ENCODE results near the gene DST. TPM values are rescaled to one million over a fixed set of nuclear protein-coding genes. Genes with fewer than 3 reads are reported as not detected.

The DST gene
- total RNA-seq, 1 experiment from 2014 or later: 144 TPM

DNA sequence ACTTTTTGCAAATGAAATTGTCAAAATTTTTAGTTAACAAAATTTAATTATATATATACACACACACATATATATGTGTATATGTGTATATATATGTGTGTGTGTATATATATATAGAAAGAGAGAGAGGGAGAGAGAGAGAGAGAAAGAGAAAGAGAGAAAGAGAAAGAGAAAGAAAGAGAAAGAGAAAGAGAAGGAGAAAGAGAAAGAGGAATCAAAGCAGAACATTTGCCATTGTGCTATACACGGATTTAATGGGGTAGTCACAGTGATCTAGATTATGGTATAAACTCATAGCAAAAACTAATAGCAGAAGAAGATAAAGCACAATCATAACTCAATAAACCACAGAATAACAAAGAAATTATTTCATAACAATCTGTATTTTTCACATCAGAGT, 126.7 kb downstream of the DST start:
- ChIA-PET POLR2A (no interaction called here), RAD21 (ENCODE audit: low non-redundant PET in 1 of 2, low total read pairs in 2 of 2, uncharacterized antibody in 2 of 2, unreplicated experiment in 2 of 2) (no interaction called here), CTCF (no interaction called here)
- Histone ChIP-seq H2AFZ (ENCODE audit: low read depth, low read length, poor library complexity, severe bottlenecking) (no peak overlapping the region), H3K4me2 (ENCODE audit: low read length) (no peak overlapping the region), H3K27ac (ENCODE audit: low read depth, low read length) (no peak overlapping the region), H3K4me3 (replicated peaks in 1 of 2; ENCODE audit: low read depth in 1 of 2, low read length in 2 of 2) (no peak overlapping the region), H3K9me3 (ENCODE audit: control insufficient read depth in 1 of 2, insufficient read depth in 1 of 2, low read depth in 1 of 2, low read length in 2 of 2) (no peaks in the 10 kb centered on the region), H3K36me3 (ENCODE audit: control insufficient read depth in 1 of 2, insufficient read depth in 2 of 2, low read length in 2 of 2) (peaks cover 15 to 22% of the 10 kb centered on the region in 2 experiments), H3K9ac (ENCODE audit: low read length) (no peak overlapping the region), H3K4me1 (ENCODE audit: control insufficient read depth in 1 of 2, insufficient read depth in 2 of 2, low read length in 2 of 2) (no peaks in the 10 kb centered on the region), H4K20me1 (ENCODE audit: insufficient read depth) (no peaks in the 10 kb centered on the region), H3K9me2 (ENCODE audit: insufficient read depth) (no peaks in the 10 kb centered on the region), H3K27me3 (ENCODE audit: insufficient read depth, low read length) (no peaks in the 10 kb centered on the region), H3K79me2 (ENCODE audit: insufficient read depth, low read length) (no peaks in the 10 kb centered on the region)
- ATAC-seq (no peak), DNase-seq (ENCODE audit: low read depth, low spot score) (no peak)
- BruUV-seq (replicated peaks): no TSS peak
- intact Hi-C loops (cut with micrococcal nuclease): no loop called here
- TF ChIP-seq, protein P1, sequence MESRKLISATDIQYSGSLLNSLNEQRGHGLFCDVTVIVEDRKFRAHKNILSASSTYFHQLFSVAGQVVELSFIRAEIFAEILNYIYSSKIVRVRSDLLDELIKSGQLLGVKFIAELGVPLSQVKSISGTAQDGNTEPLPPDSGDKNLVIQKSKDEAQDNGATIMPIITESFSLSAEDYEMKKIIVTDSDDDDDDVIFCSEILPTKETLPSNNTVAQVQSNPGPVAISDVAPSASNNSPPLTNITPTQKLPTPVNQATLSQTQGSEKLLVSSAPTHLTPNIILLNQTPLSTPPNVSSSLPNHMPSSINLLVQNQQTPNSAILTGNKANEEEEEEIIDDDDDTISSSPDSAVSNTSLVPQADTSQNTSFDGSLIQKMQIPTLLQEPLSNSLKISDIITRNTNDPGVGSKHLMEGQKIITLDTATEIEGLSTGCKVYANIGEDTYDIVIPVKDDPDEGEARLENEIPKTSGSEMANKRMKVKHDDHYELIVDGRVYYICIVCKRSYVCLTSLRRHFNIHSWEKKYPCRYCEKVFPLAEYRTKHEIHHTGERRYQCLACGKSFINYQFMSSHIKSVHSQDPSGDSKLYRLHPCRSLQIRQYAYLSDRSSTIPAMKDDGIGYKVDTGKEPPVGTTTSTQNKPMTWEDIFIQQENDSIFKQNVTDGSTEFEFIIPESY (IDR thresholded peaks at IDR 0.05; ENCODE audit: extremely low read depth, insufficient replicate concordance, low read length): no peak
- no peak for TF ChIP-seq YY1 (IDR thresholded peaks at IDR 0.05; ENCODE audit: extremely low read depth, insufficient replicate concordance, low read depth, low read length)
- TF ChIP-seq RAD21 (IDR thresholded peaks at IDR 0.05; ENCODE audit: low read depth): no peak
- TF ChIP-seq FOSL1 (IDR thresholded peaks at IDR 0.05; ENCODE audit: low read depth): no peak
- TF ChIP-seq, protein P2, sequence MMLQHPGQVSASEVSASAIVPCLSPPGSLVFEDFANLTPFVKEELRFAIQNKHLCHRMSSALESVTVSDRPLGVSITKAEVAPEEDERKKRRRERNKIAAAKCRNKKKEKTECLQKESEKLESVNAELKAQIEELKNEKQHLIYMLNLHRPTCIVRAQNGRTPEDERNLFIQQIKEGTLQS (IDR thresholded peaks at IDR 0.05): no peak
- no peak for TF ChIP-seq TCF7L2 (IDR thresholded peaks at IDR 0.05; ENCODE audit: borderline replicate concordance, extremely low read depth, insufficient read depth, insufficient read length)
- no peak for TF ChIP-seq ELF1 (IDR thresholded peaks at IDR 0.05; ENCODE audit: borderline replicate concordance, low read depth)
- TF ChIP-seq EZH2phosphoT487 (IDR thresholded peaks at IDR 0.05; ENCODE audit: borderline replicate concordance): no peak
- TF ChIP-seq, protein P3, sequence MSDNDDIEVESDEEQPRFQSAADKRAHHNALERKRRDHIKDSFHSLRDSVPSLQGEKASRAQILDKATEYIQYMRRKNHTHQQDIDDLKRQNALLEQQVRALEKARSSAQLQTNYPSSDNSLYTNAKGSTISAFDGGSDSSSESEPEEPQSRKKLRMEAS (IDR thresholded peaks at IDR 0.05): no peak
- TF ChIP-seq, protein P4, sequence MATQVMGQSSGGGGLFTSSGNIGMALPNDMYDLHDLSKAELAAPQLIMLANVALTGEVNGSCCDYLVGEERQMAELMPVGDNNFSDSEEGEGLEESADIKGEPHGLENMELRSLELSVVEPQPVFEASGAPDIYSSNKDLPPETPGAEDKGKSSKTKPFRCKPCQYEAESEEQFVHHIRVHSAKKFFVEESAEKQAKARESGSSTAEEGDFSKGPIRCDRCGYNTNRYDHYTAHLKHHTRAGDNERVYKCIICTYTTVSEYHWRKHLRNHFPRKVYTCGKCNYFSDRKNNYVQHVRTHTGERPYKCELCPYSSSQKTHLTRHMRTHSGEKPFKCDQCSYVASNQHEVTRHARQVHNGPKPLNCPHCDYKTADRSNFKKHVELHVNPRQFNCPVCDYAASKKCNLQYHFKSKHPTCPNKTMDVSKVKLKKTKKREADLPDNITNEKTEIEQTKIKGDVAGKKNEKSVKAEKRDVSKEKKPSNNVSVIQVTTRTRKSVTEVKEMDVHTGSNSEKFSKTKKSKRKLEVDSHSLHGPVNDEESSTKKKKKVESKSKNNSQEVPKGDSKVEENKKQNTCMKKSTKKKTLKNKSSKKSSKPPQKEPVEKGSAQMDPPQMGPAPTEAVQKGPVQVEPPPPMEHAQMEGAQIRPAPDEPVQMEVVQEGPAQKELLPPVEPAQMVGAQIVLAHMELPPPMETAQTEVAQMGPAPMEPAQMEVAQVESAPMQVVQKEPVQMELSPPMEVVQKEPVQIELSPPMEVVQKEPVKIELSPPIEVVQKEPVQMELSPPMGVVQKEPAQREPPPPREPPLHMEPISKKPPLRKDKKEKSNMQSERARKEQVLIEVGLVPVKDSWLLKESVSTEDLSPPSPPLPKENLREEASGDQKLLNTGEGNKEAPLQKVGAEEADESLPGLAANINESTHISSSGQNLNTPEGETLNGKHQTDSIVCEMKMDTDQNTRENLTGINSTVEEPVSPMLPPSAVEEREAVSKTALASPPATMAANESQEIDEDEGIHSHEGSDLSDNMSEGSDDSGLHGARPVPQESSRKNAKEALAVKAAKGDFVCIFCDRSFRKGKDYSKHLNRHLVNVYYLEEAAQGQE (IDR thresholded peaks at IDR 0.05; ENCODE audit: low read depth): no peak
- TF ChIP-seq EGR1 (IDR thresholded peaks at IDR 0.05; ENCODE audit: low read depth): no peak
- no peak for TF ChIP-seq EZH2 (IDR thresholded peaks at IDR 0.05)
- no peak for TF ChIP-seq SRF (IDR thresholded peaks at IDR 0.05; ENCODE audit: low read depth)
